Measurements from ENCODE around the gene ZBTB7A. TPM values are rescaled to one million over a fixed set of nuclear protein-coding genes. Genes with fewer than 3 reads are reported as not detected.

Gene ZBTB7A
- total and polyA plus RNA-seq, 2 donors (not counting 1 experiment from before 2014, with no cell fraction given) = 4.9 to 17.7 TPM

GRCh38 chr19:4114181-4114580 lies 47.5 kb upstream of the ZBTB7A start:
- H3K79me2 ChIP-seq (ENCODE audit: control insufficient read depth, insufficient read depth, low read length) = peaks cover 19% of the 10 kb centered on the region
- H3K9me3 ChIP-seq (ENCODE audit: control insufficient read depth, insufficient read depth, low read depth, low read length) = no peaks in the 10 kb centered on the region
- TF ChIP-seq CTCF (conservative IDR thresholded peaks at IDR 0.05 in 1 of 2, IDR thresholded peaks at IDR 0.05 in 1 of 2; ENCODE audit: low read depth in 1 of 2, low read length in 2 of 2) (no peak), EZH2 (IDR thresholded peaks at IDR 0.05; ENCODE audit: low read length, missing control alignments) (no peak)
- H3K4me2 ChIP-seq (ENCODE audit: extremely low read depth, insufficient read depth, low read length) = no peak overlapping the region
- peaks cover 3% of the 10 kb centered on the region for H3K4me1 ChIP-seq (ENCODE audit: control insufficient read depth, extremely low read depth, insufficient read depth, low read length)
- no peak overlapping the region for H2AFZ ChIP-seq (ENCODE audit: low read length)
- H3K4me3 ChIP-seq (replicated peaks in 1 of 4; ENCODE audit: control extremely low read depth in 1 of 4, insufficient read depth in 1 of 4, low read depth in 3 of 4, low read length in 4 of 4) = no peak overlapping the region
- peaks cover 45% of the 10 kb centered on the region for H3K36me3 ChIP-seq (ENCODE audit: control insufficient read depth, insufficient read depth, low read length)
- DNase-seq (ENCODE audit: low read depth in 2 of 2) = no peak
- H3K27ac ChIP-seq (ENCODE audit: insufficient read depth, low read length) = no peak overlapping the region
- no peak overlapping the region for H3K9ac ChIP-seq (ENCODE audit: insufficient read depth, low read length)
- peaks cover 4% of the 10 kb centered on the region for H4K20me1 ChIP-seq (ENCODE audit: control insufficient read depth, extremely low read depth, insufficient read depth, low read length)
- H3K27me3 ChIP-seq (ENCODE audit: control insufficient read depth, insufficient read depth, low read length) = no peaks in the 10 kb centered on the region

- no peak overlapping the region for H3K4me3 ChIP-seq (replicated peaks in 1 of 4; ENCODE audit: control extremely low read depth in 1 of 4, insufficient read depth in 1 of 4, low read depth in 3 of 4, low read length in 4 of 4)
- no peaks in the 10 kb centered on the region for H3K9me3 ChIP-seq (ENCODE audit: control insufficient read depth, insufficient read depth, low read depth, low read length)
- peaks cover 4% of the 10 kb centered on the region for H4K20me1 ChIP-seq (ENCODE audit: control insufficient read depth, extremely low read depth, insufficient read depth, low read length)
- no peak overlapping the region for H2AFZ ChIP-seq (ENCODE audit: low read length)
- no peak overlapping the region for H3K4me2 ChIP-seq (ENCODE audit: extremely low read depth, insufficient read depth, low read length)
- H3K27ac ChIP-seq (ENCODE audit: insufficient read depth, low read length) = no peak overlapping the region
- no peak for DNase-seq (ENCODE audit: low read depth in 2 of 2)
- no peak overlapping the region for H3K9ac ChIP-seq (ENCODE audit: insufficient read depth, low read length)
- peaks cover 14% of the 10 kb centered on the region for H3K79me2 ChIP-seq (ENCODE audit: control insufficient read depth, insufficient read depth, low read length)
- peaks cover 3% of the 10 kb centered on the region for H3K4me1 ChIP-seq (ENCODE audit: control insufficient read depth, extremely low read depth, insufficient read depth, low read length)
- H3K36me3 ChIP-seq (ENCODE audit: control insufficient read depth, insufficient read depth, low read length) = peaks cover 50% of the 10 kb centered on the region
- no peaks in the 10 kb centered on the region for H3K27me3 ChIP-seq (ENCODE audit: control insufficient read depth, insufficient read depth, low read length)
- TF ChIP-seq EZH2 (IDR thresholded peaks at IDR 0.05; ENCODE audit: low read length, missing control alignments) (no peak), CTCF (conservative IDR thresholded peaks at IDR 0.05 in 1 of 2, IDR thresholded peaks at IDR 0.05 in 1 of 2; ENCODE audit: low read depth in 1 of 2, low read length in 2 of 2) (no peak)
Measured at GRCh38 chr19:4113398-4114088, 46.8 kb upstream of the ZBTB7A start.

GRCh38 chr19:4112367-4112766 lies 45.7 kb upstream of the ZBTB7A start:
- Histone ChIP-seq H3K4me2 (ENCODE audit: extremely low read depth, insufficient read depth, low read length) (no peak overlapping the region), H3K27ac (ENCODE audit: insufficient read depth, low read length) (no peak overlapping the region), H3K4me3 (replicated peaks in 1 of 4; ENCODE audit: control extremely low read depth in 1 of 4, insufficient read depth in 1 of 4, low read depth in 3 of 4, low read length in 4 of 4) (no peak overlapping the region), H4K20me1 (ENCODE audit: control insufficient read depth, extremely low read depth, insufficient read depth, low read length) (no peaks in the 10 kb centered on the region), H3K36me3 (ENCODE audit: control insufficient read depth, insufficient read depth, low read length) (peaks cover 48% of the 10 kb centered on the region), H3K9me3 (ENCODE audit: control insufficient read depth, insufficient read depth, low read depth, low read length) (no peaks in the 10 kb centered on the region), H3K79me2 (ENCODE audit: control insufficient read depth, insufficient read depth, low read length) (peaks cover 5% of the 10 kb centered on the region), H3K9ac (ENCODE audit: insufficient read depth, low read length) (no peak overlapping the region), H3K27me3 (ENCODE audit: control insufficient read depth, insufficient read depth, low read length) (no peaks in the 10 kb centered on the region), H2AFZ (ENCODE audit: low read length) (no peak overlapping the region), H3K4me1 (ENCODE audit: control insufficient read depth, extremely low read depth, insufficient read depth, low read length) (peaks cover 3% of the 10 kb centered on the region)
- TF ChIP-seq EZH2 (IDR thresholded peaks at IDR 0.05; ENCODE audit: low read length, missing control alignments) = no peak
- no peak for TF ChIP-seq CTCF (conservative IDR thresholded peaks at IDR 0.05 in 1 of 2, IDR thresholded peaks at IDR 0.05 in 1 of 2; ENCODE audit: low read depth in 1 of 2, low read length in 2 of 2)
- DNase-seq (ENCODE audit: low read depth in 2 of 2) = no peak

Measured in fibroblast of lung (primary cell).